Activated T-helper 2 cell treated with anti-CD3 and anti-CD28 coated beads, Interferon-gamma antibody, Interleukin-2, Interleukin-4, amounts not matched to agents 10 μg/mL and 5 μg/mL and 100 μg/mL, durations not matched to agents 14 hours and 24 hours and 36 hours (primary cell): ENCODE results near the gene TEX10. TPM values are rescaled to one million over a fixed set of nuclear protein-coding genes. Genes with fewer than 3 reads are reported as not detected.

Experiments
- DNase-seq: peaks from one replicate; pipeline ENCODE4 v3.0.0; 2021; ENCODE audit warnings: low spot score
- H3K27ac Mint-ChIP-seq: one replicate; pipeline ENCODE4 v1.8.0; 2021; ENCODE audit warnings: mixed read lengths
- H3K27me3 Mint-ChIP-seq: one replicate; pipeline ENCODE4 v1.8.0; 2021; ENCODE audit warnings: low read depth, mixed read lengths
- H3K36me3 Mint-ChIP-seq: one replicate; pipeline ENCODE4 v1.8.0; 2021; ENCODE audit warnings: low read depth, mixed read lengths
- H3K4me1 Mint-ChIP-seq: one replicate; pipeline ENCODE4 v1.8.0; 2021; ENCODE audit warnings: low read depth, mixed read lengths
- H3K4me3 Mint-ChIP-seq: one replicate; pipeline ENCODE4 v1.8.0; 2021; ENCODE audit warnings: low read depth, mild to moderate bottlenecking, moderate library complexity, mixed read lengths
- H3K9me3 Mint-ChIP-seq: one replicate; pipeline ENCODE4 v1.8.0; 2021; ENCODE audit warnings: mixed read lengths
- intact Hi-C: fragments of 100-400 bp; cut with micrococcal nuclease; formaldehyde crosslinking; loops from one replicate; pipeline ENCODE4 v1.15.1; 2023
- total RNA-seq: library from RNA; stranded (reverse); gene quantifications from 2 replicates; pipeline ENCODE4 v1.2.3, GENCODE V29; 2022

Gene TEX10
- total RNA-seq, 1 donor from 2014 or later, result 26.9 TPM

DNA sequence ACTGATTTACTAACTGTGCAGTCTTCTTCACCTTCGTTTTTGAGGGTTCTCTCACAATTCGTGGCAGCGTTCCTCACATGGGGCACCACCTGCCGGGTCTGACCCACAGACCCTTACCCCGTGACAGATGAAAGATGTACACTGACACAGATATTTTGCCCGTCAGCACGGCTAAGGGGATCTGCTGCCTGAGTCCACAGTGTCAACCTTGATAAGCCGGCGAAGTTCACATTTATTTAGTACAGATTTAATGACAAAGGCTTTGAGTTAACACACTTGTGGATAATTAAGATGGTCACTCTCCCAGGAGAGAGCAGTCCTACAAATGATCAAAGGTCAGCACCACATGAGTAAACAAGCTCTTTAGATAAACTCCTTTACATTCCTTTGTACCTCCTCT, 15.9 kb upstream of the TEX10 start:
- no peaks in the 10 kb centered on the region for H3K27me3 Mint-ChIP-seq
- no peak for DNase-seq
- intact Hi-C loops, result no loop called here
- H3K4me3 Mint-ChIP-seq, result no peak overlapping the region
- no peaks in the 10 kb centered on the region for H3K4me1 Mint-ChIP-seq
- no peaks in the 10 kb centered on the region for H3K36me3 Mint-ChIP-seq
- H3K27ac Mint-ChIP-seq, result no peak overlapping the region
- peaks cover 13% of the 10 kb centered on the region for H3K9me3 Mint-ChIP-seq

DNA sequence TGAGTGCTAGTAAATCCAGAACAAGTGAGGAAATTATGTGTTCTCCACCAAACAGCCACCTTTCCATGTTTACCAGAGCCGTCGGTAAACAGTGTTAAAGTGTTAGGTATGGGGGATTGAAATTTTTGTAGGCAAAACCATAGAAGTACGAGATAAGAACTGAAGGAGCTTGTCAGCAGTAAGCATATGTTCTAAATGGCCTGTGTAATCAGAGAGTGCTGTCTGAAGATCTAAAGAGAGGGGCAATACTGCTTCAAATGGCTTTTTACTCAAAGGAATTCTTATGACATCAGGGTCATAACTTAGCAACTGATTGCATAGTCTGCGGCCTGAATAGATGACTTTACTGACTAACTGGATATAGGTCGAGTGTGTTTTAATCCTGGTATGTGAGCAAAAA, 13.4 kb upstream of the TEX10 start:
- intact Hi-C loops, result no loop called here
- no peak overlapping the region for H3K4me3 Mint-ChIP-seq
- no peaks in the 10 kb centered on the region for H3K27me3 Mint-ChIP-seq
- no peaks in the 10 kb centered on the region for H3K36me3 Mint-ChIP-seq
- H3K27ac Mint-ChIP-seq, result no peak overlapping the region
- DNase-seq, result no peak
- H3K9me3 Mint-ChIP-seq, result peaks cover 21% of the 10 kb centered on the region
- no peaks in the 10 kb centered on the region for H3K4me1 Mint-ChIP-seq

DNA sequence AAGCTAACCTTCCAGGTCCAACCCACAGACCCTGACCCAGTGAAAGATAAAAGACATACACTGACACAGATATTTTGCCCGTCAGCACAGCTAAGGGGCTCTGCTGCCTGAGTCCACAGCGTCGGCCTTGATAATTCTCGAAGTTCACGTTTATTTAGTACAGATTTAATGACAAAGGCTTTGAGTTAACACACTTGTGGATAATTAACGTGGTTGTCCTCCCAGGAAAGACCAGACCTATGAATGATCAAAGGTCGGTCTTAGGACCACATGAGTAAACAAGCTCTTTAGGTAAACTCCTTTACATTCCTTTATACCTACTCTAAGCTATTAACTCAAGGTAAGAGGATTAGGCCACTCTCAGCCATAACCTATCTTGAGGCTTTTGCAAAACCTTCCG, 11.3 kb upstream of the TEX10 start:
- intact Hi-C loops, result no loop called here
- Mint-ChIP-seq H3K36me3 (peaks cover 4% of the 10 kb centered on the region), H3K27ac (no peak overlapping the region), H3K27me3 (no peaks in the 10 kb centered on the region), H3K4me3 (no peak overlapping the region), H3K9me3 (peaks cover 24% of the 10 kb centered on the region), H3K4me1 (no peaks in the 10 kb centered on the region)
- DNase-seq, result no peak

DNA sequence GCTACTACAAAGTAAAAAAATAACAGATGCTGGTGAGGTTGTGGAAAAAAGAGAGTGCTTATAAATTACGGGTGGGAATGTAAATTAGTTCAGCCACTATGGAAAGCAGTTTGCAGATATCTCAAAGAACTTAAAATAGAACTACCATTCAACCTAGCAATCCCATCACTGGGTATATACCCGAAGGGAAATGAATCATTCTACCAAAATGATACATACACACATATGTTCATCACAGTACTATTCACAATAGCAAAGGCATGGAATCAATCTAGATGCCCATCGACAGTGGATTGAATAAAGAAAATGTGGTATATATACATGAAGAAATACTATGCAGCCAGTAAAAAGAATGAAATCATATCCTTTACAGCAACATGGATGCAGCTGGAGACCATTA, 6.3 kb upstream of the TEX10 start:
- no peak overlapping the region for H3K4me3 Mint-ChIP-seq
- peaks cover 5% of the 10 kb centered on the region for H3K4me1 Mint-ChIP-seq
- H3K9me3 Mint-ChIP-seq, result peaks cover 33% of the 10 kb centered on the region
- no peaks in the 10 kb centered on the region for H3K27me3 Mint-ChIP-seq
- peaks cover 8% of the 10 kb centered on the region for H3K36me3 Mint-ChIP-seq
- no peak for DNase-seq
- intact Hi-C loops, result loop anchor here (10.0 kb wide), 1 partner anchor 1036 kb away; the partner anchor contains the start of genes MRPL50 and ZNF189
- no peak overlapping the region for H3K27ac Mint-ChIP-seq

DNA sequence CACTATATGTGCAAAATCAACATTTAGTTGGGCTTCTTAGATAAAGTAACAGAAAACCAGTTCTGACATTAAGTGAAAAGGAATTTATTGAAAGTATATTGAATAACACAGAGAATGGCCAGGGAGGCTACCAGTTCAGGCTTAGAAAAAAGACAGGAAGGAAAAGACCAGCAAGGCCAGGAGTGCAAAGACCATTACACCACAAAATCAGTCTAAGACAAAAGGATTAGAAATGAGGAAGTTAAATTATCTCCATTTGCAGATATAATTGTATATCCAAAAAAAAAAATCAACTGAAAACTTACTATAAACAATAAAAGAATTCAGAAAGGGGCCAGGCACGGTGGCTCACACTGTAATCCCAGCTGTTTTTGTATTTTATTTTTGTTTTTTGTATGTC, 4.8 kb upstream of the TEX10 start:
- no peak for DNase-seq
- Mint-ChIP-seq H3K27ac (no peak overlapping the region), H3K4me1 (peaks cover 14% of the 10 kb centered on the region), H3K4me3 (no peak overlapping the region), H3K9me3 (peaks cover 22% of the 10 kb centered on the region), H3K36me3 (peaks cover 8% of the 10 kb centered on the region), H3K27me3 (no peaks in the 10 kb centered on the region)
- intact Hi-C loops, result loop anchor here (10.0 kb wide), 1 partner anchor 1037 kb away; the partner anchor contains the start of genes MRPL50 and ZNF189

DNA sequence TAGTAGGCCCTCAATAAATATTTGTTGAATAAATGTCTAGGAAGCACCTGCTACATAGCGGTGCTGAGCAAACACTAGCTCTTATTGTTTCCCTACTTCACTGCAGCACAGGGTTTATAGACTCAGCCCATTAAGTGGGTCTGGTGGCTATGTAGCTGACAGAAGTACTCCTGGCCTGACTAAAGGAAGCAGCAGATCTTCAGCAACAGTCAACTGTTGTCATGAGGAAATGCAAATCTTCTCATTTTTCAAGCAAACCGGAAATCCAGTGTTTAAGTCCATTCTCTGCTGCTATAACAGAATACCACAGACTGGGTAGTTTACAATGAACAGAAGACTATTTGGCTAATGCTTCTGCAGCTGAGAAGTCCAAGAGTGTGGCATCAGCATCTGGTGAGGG, 2.8 kb upstream of the TEX10 start:
- Mint-ChIP-seq H3K9me3 (peaks cover 22% of the 10 kb centered on the region), H3K36me3 (peaks cover 17% of the 10 kb centered on the region), H3K27me3 (no peaks in the 10 kb centered on the region), H3K4me1 (peaks cover 25% of the 10 kb centered on the region), H3K4me3 (no peak overlapping the region), H3K27ac (no peak overlapping the region)
- no peak for DNase-seq
- intact Hi-C loops, result loop anchor here (10.0 kb wide), 1 partner anchor 1039 kb away; the partner anchor contains the start of genes MRPL50 and ZNF189

DNA sequence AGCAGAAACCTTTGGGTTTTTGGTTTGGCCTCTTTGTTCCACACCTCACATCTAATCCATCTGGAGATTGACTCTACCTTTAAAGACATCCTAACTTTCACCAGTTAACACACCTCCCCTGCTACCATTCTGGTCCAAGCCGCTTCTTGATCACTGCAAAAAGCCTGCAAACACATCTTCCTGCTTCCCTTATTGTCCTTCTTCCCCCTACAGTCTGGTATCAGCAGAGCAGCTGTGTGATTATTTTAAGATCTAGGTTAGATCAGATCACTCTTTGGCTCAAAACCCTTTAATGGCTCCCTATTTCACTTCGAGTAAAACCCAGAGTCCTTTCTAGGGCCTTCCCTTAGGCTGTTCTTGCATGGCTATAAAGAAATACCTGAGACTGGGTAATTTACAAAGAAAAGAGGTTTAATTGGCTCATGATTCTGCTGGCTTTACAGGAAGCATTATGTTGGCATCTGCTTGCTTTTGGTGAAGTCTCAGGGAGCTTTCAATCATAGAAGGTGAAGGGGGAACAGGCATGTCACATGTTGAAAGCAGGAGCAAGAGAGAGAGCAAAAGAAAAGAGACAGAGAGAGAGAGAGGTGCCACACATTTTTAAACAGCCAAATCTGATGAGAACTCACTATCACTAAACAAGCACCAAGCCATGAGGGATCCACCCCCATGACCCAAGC, 1.5 kb upstream of the TEX10 start:
- H3K27ac Mint-ChIP-seq, result no peak overlapping the region
- peaks cover 35% of the 10 kb centered on the region for H3K4me1 Mint-ChIP-seq
- H3K9me3 Mint-ChIP-seq, result peaks cover 19% of the 10 kb centered on the region
- intact Hi-C loops, result loop anchor here (10.0 kb wide), 1 partner anchor 1041 kb away; the partner anchor contains the start of genes MRPL50 and ZNF189
- peaks cover 20% of the 10 kb centered on the region for H3K36me3 Mint-ChIP-seq
- peak overlapping the region; percentile 20 for H3K4me3 Mint-ChIP-seq
- H3K27me3 Mint-ChIP-seq, result no peaks in the 10 kb centered on the region
- DNase-seq, result no peak

DNA sequence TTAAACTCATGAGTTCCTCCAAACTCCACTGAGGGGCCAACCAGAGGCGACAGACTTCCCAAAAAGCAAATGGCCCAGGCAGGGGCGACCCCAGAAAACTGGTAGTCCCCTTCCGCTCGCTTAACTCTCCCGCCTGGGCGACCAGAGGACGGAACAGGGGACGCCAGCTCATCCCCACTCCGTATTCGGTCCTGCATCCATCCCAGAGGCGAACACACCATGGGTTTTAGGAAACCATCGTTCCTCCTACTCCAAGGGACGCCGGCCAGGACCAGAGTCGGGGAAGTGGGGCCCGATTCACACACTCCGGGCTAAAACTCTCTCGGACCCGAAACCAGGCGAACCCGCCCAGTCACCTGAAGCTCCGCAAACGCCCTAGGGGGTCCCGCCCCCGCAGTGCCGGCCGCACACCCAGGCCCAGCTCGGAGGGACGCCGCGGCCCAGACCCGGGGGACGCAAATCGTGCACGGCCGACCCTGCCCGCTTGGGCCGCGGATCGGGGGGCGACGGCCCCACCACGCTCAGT, 478 bp downstream of the TEX10 start:
- intact Hi-C loops, result loop anchor here (1.0 to 10.0 kb wide), 3 partner anchors 74 to 1043 kb away; partner anchors contain the start of genes MRPL50 and ZNF189
- Mint-ChIP-seq H3K36me3 (peaks cover 20% of the 10 kb centered on the region), H3K27me3 (no peaks in the 10 kb centered on the region), H3K4me3 (peak overlapping the region; percentile 96), H3K27ac (peak overlapping the region; percentile 80), H3K9me3 (peaks cover 9% of the 10 kb centered on the region), H3K4me1 (peaks cover 39% of the 10 kb centered on the region)
- peak; percentile 15 for DNase-seq

DNA sequence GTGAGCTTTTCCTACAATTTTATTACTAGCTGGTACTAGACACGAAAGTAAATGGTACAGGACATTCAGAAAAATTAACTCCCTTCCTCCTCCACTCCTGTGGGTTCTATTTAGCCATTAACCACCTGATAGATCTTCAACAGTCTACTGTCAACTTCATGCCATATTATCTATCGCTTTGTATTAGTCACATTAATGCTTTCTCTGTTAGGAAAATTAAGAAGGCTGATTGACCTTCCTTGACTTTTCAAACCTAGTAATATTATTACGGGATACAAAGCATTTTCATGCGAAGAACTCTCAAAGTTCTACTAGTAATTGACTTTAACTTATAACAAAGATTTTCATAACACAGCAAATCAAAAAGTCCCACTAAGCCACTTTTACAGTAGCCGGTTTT, 1.2 kb downstream of the TEX10 start:
- H3K4me1 Mint-ChIP-seq, result peaks cover 43% of the 10 kb centered on the region
- peak overlapping the region; percentile 96 for H3K4me3 Mint-ChIP-seq
- intact Hi-C loops, result loop anchor here (10.0 kb wide), 1 partner anchor 1043 kb away; the partner anchor contains the start of genes MRPL50 and ZNF189
- peak overlapping the region; percentile 80 for H3K27ac Mint-ChIP-seq
- H3K36me3 Mint-ChIP-seq, result peaks cover 26% of the 10 kb centered on the region
- no peaks in the 10 kb centered on the region for H3K27me3 Mint-ChIP-seq
- no peak for DNase-seq
- H3K9me3 Mint-ChIP-seq, result peaks cover 9% of the 10 kb centered on the region

DNA sequence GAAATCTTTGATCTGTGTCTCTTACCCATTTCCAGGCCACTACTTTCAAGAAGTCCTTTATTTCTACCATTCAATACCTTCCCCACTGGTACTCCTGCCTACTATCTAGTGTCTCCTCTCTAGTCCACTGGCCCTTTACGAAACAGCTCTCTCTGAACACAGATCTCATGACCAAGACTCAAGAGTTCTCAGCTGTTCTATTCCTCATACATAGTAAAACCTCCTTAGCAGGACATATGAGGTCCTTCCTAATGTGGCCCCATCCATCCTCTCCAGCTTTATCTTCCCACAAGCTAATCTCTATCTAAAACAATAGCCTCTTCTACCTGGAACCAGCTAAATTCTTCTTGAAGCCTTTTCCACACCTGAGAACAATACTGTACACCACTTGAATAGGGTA, 2.6 kb downstream of the TEX10 start:
- Mint-ChIP-seq H3K36me3 (peaks cover 32% of the 10 kb centered on the region), H3K9me3 (peaks cover 9% of the 10 kb centered on the region), H3K27ac (no peak overlapping the region), H3K4me3 (no peak overlapping the region), H3K4me1 (peaks cover 46% of the 10 kb centered on the region), H3K27me3 (no peaks in the 10 kb centered on the region)
- intact Hi-C loops, result loop anchor here (10.0 kb wide), 1 partner anchor 1045 kb away; the partner anchor contains the start of genes MRPL50 and ZNF189
- no peak for DNase-seq

DNA sequence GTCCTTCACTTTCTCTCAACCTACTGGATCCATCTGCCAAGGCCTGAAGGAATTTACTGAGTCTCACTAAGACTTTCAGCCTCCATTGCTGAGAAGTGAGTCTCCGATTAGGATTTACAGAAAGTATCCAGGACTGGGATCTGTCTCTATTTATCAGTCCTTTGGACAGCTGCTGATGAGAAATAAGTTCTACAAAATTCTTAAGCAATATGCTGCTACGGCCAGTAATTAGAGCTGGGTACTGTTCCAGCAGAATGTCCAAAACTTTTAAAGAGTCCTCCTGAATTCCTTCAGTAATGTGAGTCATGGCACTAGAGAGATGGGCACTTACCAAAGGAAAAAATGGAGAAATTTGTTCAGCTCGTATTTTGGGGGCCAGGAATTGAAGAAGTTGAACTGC, 5.9 kb downstream of the TEX10 start:
- Mint-ChIP-seq H3K4me3 (no peak overlapping the region), H3K27me3 (no peaks in the 10 kb centered on the region), H3K36me3 (peaks cover 40% of the 10 kb centered on the region), H3K9me3 (no peaks in the 10 kb centered on the region), H3K27ac (no peak overlapping the region), H3K4me1 (peaks cover 38% of the 10 kb centered on the region)
- intact Hi-C loops, result no loop called here
- DNase-seq, result no peak

DNA sequence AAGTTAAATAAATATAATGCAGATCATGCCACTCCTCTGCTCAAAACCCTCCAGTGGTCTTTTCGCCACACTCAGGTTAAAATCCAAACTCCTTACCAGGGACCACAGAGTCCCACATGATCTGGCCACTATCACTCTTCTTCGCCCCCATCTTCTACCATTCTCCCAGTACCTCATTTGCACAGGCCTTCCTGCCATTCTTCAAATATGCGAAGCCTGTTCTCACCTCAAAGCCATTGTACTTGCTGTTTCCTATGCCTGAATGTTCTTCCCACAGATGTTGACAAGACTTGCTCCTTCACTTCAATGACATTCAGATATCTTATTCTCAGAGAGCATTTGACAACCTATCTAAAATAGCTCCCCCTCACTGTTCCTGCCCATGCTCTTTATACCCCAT, 10.9 kb downstream of the TEX10 start:
- Mint-ChIP-seq H3K27ac (no peak overlapping the region), H3K4me3 (no peak overlapping the region), H3K36me3 (peaks cover 53% of the 10 kb centered on the region), H3K27me3 (no peaks in the 10 kb centered on the region), H3K4me1 (peaks cover 21% of the 10 kb centered on the region), H3K9me3 (no peaks in the 10 kb centered on the region)
- no peak for DNase-seq
- intact Hi-C loops, result no loop called here

DNA sequence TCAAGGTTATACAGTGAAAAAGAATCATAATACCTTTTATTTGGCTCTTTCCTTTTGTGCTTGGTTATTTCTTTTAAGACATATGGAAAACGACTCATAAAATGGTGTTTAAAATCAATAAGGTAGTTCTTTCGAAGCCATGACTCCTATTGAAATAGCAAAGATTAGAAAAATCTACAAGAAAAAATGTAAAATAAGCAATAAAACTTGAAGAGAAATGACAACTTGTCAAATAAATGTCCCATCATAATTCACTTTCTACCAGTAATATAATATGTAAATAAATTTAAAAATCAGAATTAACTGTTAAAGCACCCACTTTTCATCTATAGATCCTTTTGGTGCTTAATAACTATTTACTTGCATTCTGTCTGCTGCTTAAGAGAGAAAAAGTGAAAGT, 12.5 kb downstream of the TEX10 start:
- intact Hi-C loops, result no loop called here
- H3K27ac Mint-ChIP-seq, result no peak overlapping the region
- no peak for DNase-seq
- H3K9me3 Mint-ChIP-seq, result no peaks in the 10 kb centered on the region
- peaks cover 45% of the 10 kb centered on the region for H3K36me3 Mint-ChIP-seq
- peaks cover 16% of the 10 kb centered on the region for H3K4me1 Mint-ChIP-seq
- no peaks in the 10 kb centered on the region for H3K27me3 Mint-ChIP-seq
- H3K4me3 Mint-ChIP-seq, result no peak overlapping the region
